HepG2 (cell line): Measurements from ENCODE around the gene NDST1. TPM values are rescaled to one million over a fixed set of nuclear protein-coding genes. Genes with fewer than 3 reads are reported as not detected.
A peak's percentile ranks its signal among the peaks of the same experiment; 100 is the strongest.

Source experiments
- ATAC-seq: fragments of 200-7000 bp; cut with Tn5 transposase; 3 replicates; pipeline ENCODE4 v1.9.1; 2020; ENCODE audit warnings: mild to moderate bottlenecking, moderate library complexity
- BruUV-seq: library from RNA; stranded (reverse); fragments of 400-500 nt; replicated peaks from 2 replicates; lab custom pipeline; 2021; lab: Mats Ljungman, UMichigan
- CTCF ChIA-PET: fragments of 300-600 bp; formaldehyde crosslinking; extraction: SDS; loops from one replicate; lab custom pipeline; 2021; ENCODE audit warnings: low total read pairs, inconsistent platforms, low intra/inter-chr PET ratio; lab: Yijun Ruan, JAX
- POLR2A ChIA-PET: fragments of 350-600 bp; sonication (Branson Sonifier 250); formaldehyde crosslinking; loops from one replicate; lab custom pipeline; 2020; ENCODE audit warnings: antibody characterized with exemption, inconsistent platforms; lab: Yijun Ruan, JAX
- DNase-seq: peaks from one replicate; pipeline ENCODE4 v3.0.0-alpha.2; 2015; ENCODE audit warnings: low spot score
- FAIRE-seq: peaks from 3 replicates; lab custom pipeline; 2011; peaks lifted over from hg19 to GRCh38; lab: Jason Lieb, UNC
- H2AFZ ChIP-seq: one replicate; pipeline ENCODE4 v1.6.1; 2011; ENCODE audit warnings: low read length, inconsistent platforms
- H3K27ac ChIP-seq: fragments of 300-600 bp; 3 replicates; pipeline ENCODE4 v1.8.0; 2011; ENCODE audit warnings: mixed run types, mild to moderate bottlenecking, mixed read lengths, low read length, inconsistent platforms; ENCODE audit not compliant: insufficient read depth; ENCODE audit errors: extremely low read length
- H3K27me3 ChIP-seq, 2 experiments: fragments of 200-600 bp in 1 of 2; 2 replicates in 1 of 2; 3 replicates in 1 of 2; pipeline versions ENCODE4 v1.6.0 to v1.8.0; 2011; ENCODE audit warnings: low read length in 2 of 2, mild to moderate bottlenecking in 2 of 2, moderate library complexity in 2 of 2, inconsistent platforms in 1 of 2; ENCODE audit not compliant: insufficient read depth in 2 of 2, control insufficient read depth in 1 of 2
- H3K36me3 ChIP-seq, 2 experiments: fragments of 200-600 bp in 1 of 2; replicated peaks in 1 of 2; 2 replicates in 1 of 2; 3 replicates in 1 of 2; pipeline versions ENCODE4 v1.5.1 to v1.8.0; 2011; ENCODE audit warnings: low read length in 2 of 2, inconsistent platforms in 1 of 2; ENCODE audit not compliant: insufficient read depth in 2 of 2, control insufficient read depth in 1 of 2
- H3K4me1 ChIP-seq: 2 replicates; pipeline ENCODE4 v1.5.1; 2012; ENCODE audit warnings: low read length, inconsistent platforms; ENCODE audit not compliant: insufficient read depth
- H3K4me2 ChIP-seq: 2 replicates; pipeline ENCODE4 v1.6.0; 2011; ENCODE audit warnings: low read depth, low read length, inconsistent platforms
- H3K4me3 ChIP-seq, 3 experiments: fragments of 200-600 bp in 1 of 3; sonication (generic), shearing (Covaris generic) in 1 of 3; replicated peaks in 1 of 3; 2 replicates each; pipeline ENCODE4 v1.5.1; 2011 to 2016; ENCODE audit warnings: low read length in 3 of 3, inconsistent platforms in 2 of 3, low read depth in 2 of 3, mild to moderate bottlenecking in 2 of 3, control low read depth in 1 of 3, mixed read lengths in 1 of 3; ENCODE audit not compliant: insufficient read depth in 1 of 3
- H3K79me2 ChIP-seq: one replicate; pipeline ENCODE4 v1.6.1; 2011; ENCODE audit warnings: low read length, inconsistent platforms; ENCODE audit not compliant: insufficient read depth
- H3K9ac ChIP-seq: 2 replicates; pipeline ENCODE4 v1.6.0; 2011; ENCODE audit warnings: mild to moderate bottlenecking, low read depth, low read length, inconsistent platforms; ENCODE audit not compliant: insufficient read depth
- H3K9me3 ChIP-seq: 2 replicates; pipeline ENCODE4 v1.5.1; 2012; ENCODE audit warnings: mild to moderate bottlenecking, low read length
- H4K20me1 ChIP-seq: 2 replicates; pipeline ENCODE4 v1.6.0; 2011; ENCODE audit warnings: inconsistent platforms, mild to moderate bottlenecking, low read length, moderate library complexity; ENCODE audit not compliant: insufficient read depth
- AGO2 ChIP-seq: fragments of 200-400 bp; formaldehyde crosslinking; optimal IDR thresholded peaks from 2 replicates; pipeline ENCODE3; 2017; ENCODE audit warnings: mild to moderate bottlenecking, low read depth, low read length, moderate library complexity
- HIVEP1 ChIP-seq: sonication (generic); formaldehyde crosslinking; IDR thresholded peaks from 2 replicates; pipeline ENCODE4 v1.4.0; 2020; ENCODE audit warnings: mild to moderate bottlenecking, missing genetic modification reagents
- NONO ChIP-seq, 2 experiments: fragments of 450-650 bp in 1 of 2; sonication (generic) in 1 of 2; formaldehyde crosslinking in 1 of 2; IDR thresholded peaks in 1 of 2; conservative IDR thresholded peaks in 1 of 2; 2 replicates each; pipeline versions ENCODE4 v1.6.1 to v1.8.0; 2017 to 2022; ENCODE audit warnings: mild to moderate bottlenecking in 1 of 2, missing genetic modification reagents in 1 of 2, moderate library complexity in 1 of 2
- ZBTB26 ChIP-seq: IDR thresholded peaks from 2 replicates; pipeline ENCODE4 v1.6.1; 2016; ENCODE audit warnings: missing compliant biosample characterization, missing genetic modification reagents, borderline replicate concordance
- ZNF883 ChIP-seq: sonication (generic); formaldehyde crosslinking; IDR thresholded peaks from 2 replicates; pipeline ENCODE4 v1.5.1; 2020; ENCODE audit warnings: mild to moderate bottlenecking, missing genetic modification reagents; ENCODE audit errors: not compliant biosample characterization
- WGBS: methylation state at CpG from one replicate; pipeline ENCODE4 v1.1.6; 2017; ENCODE audit warnings: low lambda C conversion rate; 5-methylcytosine and 5-hydroxymethylcytosine counted together
- in situ Hi-C: cut with HindIII; loops from 2 replicates; pipeline ENCODE4 v1.10.0; 2017; ENCODE audit warnings: low pct_unique_long_range_greater_than_20kb; ENCODE audit not compliant: extremely low pct_ligation_motif_present
- intact Hi-C: fragments of 100-400 bp; cut with micrococcal nuclease; formaldehyde crosslinking; loops from one replicate; pipeline ENCODE4 v1.10.0; 2022; ENCODE audit not compliant: unreplicated experiment
- polyA plus RNA-seq, 8 experiments: library from polyadenylated mRNA; depleted of rRNA in 3 of 8; stranded (reverse) in 7 of 8; unstranded in 1 of 8; fragments of >200 nt; fragmentation: Illumina TruSeq in 4 of 8; extraction: Trizol in 4 of 8; gene quantifications; 2 replicates each; pipeline versions ENCODE4 v1.2.1 to v1.2.3, GENCODE V29; 2011 to 2016; ENCODE audit warnings: low read depth in 4 of 8, missing spikeins in 1 of 8, mixed read lengths in 1 of 8; ENCODE audit not compliant: insufficient read depth in 1 of 8
- total RNA-seq, 5 experiments: library from RNA; depleted of rRNA; stranded (reverse); fragments of >200 nt; fragmentation: Illumina TruSeq; extraction: Trizol; gene quantifications; 2 replicates each; pipeline ENCODE4 v1.2.3, GENCODE V29; 2016; ENCODE audit warnings: low read depth in 1 of 5

NDST1 gene
- total and polyA plus RNA-seq, 2 of the 13 experiments (the other 11 are each of a cell fraction or from before 2014, with no cell fraction given) = 23.8 to 26.2 TPM

GRCh38 chr5:150551066-150551465, 43.1 kb downstream of the NDST1 start:
- intact Hi-C loops (no loop called here), in situ Hi-C loops (no loop called here)
- Histone ChIP-seq H3K4me2 (no peak overlapping the region), H2AFZ (no peak overlapping the region), H3K79me2 (no peaks in the 10 kb centered on the region), H3K36me3 (peaks cover 25 to 63% of the 10 kb centered on the region in 2 experiments), H3K9ac (no peak overlapping the region), H3K4me1 (no peaks in the 10 kb centered on the region), H4K20me1 (no peaks in the 10 kb centered on the region), H3K27me3 (no peaks in the 10 kb centered on the region), H3K9me3 (no peaks in the 10 kb centered on the region), H3K4me3 (no peak overlapping the region), H3K27ac (no peak overlapping the region)
- TF ChIP-seq HIVEP1 (CRISPR knock-in tag) (no peak), ZNF883 (CRISPR knock-in tag) (no peak)
- ChIA-PET CTCF (no interaction called here), POLR2A (no interaction called here)
- FAIRE-seq (no peak), ATAC-seq (no peak), DNase-seq (no peak)
- 96% methylated on average over 2 of the region's 2 CpGs for WGBS
- BruUV-seq = no TSS peak

GRCh38 chr5:150553402-150553801, 45.5 kb downstream of the NDST1 start:
- Histone ChIP-seq H2AFZ (no peak overlapping the region), H3K79me2 (no peaks in the 10 kb centered on the region), H3K9me3 (no peaks in the 10 kb centered on the region), H3K4me3 (no peak overlapping the region), H3K4me1 (no peaks in the 10 kb centered on the region)
- in situ Hi-C loops = no loop called here
- DNase-seq = no peak
- 98% methylated on average over 12 of the region's 17 CpGs for WGBS
- peak; percentile 55 for TF ChIP-seq AGO2
- no peak for TF ChIP-seq ZBTB26
- no peak for TF ChIP-seq NONO (IDR thresholded peaks at IDR 0.05)
- TF ChIP-seq NONO (CRISPR knock-in tag; conservative IDR thresholded peaks at IDR 0.05) = no peak
- TF ChIP-seq, all 625 proteins: peak for 1
- Histone ChIP-seq H3K27ac (no peak overlapping the region), H3K36me3 (peaks cover 22 to 49% of the 10 kb centered on the region in 2 experiments), H3K4me2 (no peak overlapping the region), H3K27me3 (no peaks in the 10 kb centered on the region), H3K9ac (no peak overlapping the region), H4K20me1 (no peaks in the 10 kb centered on the region)
- ChIA-PET CTCF (no interaction called here), POLR2A (no interaction called here)
- intact Hi-C loops = no loop called here
- ATAC-seq (no peak), FAIRE-seq (no peak)
- BruUV-seq = no TSS peak
